GM23338 (cell line): ENCODE data around the gene CYP46A1. TPM values are rescaled to one million over a fixed set of nuclear protein-coding genes. Genes with fewer than 3 reads are reported as not detected.

Experiments
- ATAC-seq: fragments of 200-7000 bp; cut with Tn5 transposase; 3 replicates; pipeline ENCODE4 v1.9.1; 2020
- DNase-seq: peaks from one replicate; pipeline ENCODE4 v3.0.0-alpha.2; 2015; ENCODE audit warnings: low spot score
- H2AFZ ChIP-seq: fragments of 200-600 bp; sonication (generic); 2 replicates; pipeline ENCODE4 v1.8.0; 2016; ENCODE audit warnings: antibody characterized with exemption, mild to moderate bottlenecking, moderate library complexity
- H3F3A ChIP-seq: fragments of 200-600 bp; sonication (generic); replicated peaks from 2 replicates; pipeline ENCODE4 v1.8.0; 2017; ENCODE audit warnings: antibody characterized with exemption, mixed run types, low read depth
- H3K27ac ChIP-seq: fragments of 200-600 bp; sonication (generic); 2 replicates; pipeline ENCODE4 v1.6.1; 2016; ENCODE audit warnings: low read depth
- H3K27me3 ChIP-seq: fragments of 200-600 bp; sonication (generic); 2 replicates; pipeline ENCODE4 v1.8.0; 2016; ENCODE audit warnings: mild to moderate bottlenecking, mixed run types, moderate library complexity; ENCODE audit not compliant: insufficient read depth
- H3K36me3 ChIP-seq: fragments of 200-600 bp; sonication (generic); 2 replicates; pipeline ENCODE4 v1.8.0; 2016; ENCODE audit warnings: mild to moderate bottlenecking; ENCODE audit not compliant: insufficient read depth
- H3K4me1 ChIP-seq: fragments of 200-600 bp; sonication (generic); 2 replicates; pipeline ENCODE4 v1.8.0; 2016; ENCODE audit warnings: mild to moderate bottlenecking, moderate library complexity; ENCODE audit not compliant: insufficient read depth
- H3K4me2 ChIP-seq: fragments of 200-600 bp; sonication (generic); 2 replicates; pipeline ENCODE4 v1.7.1; 2017; ENCODE audit warnings: mixed run types
- H3K4me3 ChIP-seq: fragments of 200-600 bp; sonication (generic); 2 replicates; pipeline ENCODE4 v1.6.1; 2016; ENCODE audit warnings: mixed run types
- H3K79me2 ChIP-seq: fragments of 200-600 bp; sonication (generic); replicated peaks from 2 replicates; pipeline ENCODE4 v1.8.0; 2017; ENCODE audit warnings: mild to moderate bottlenecking; ENCODE audit not compliant: insufficient read depth
- H3K9me2 ChIP-seq: fragments of 200-600 bp; sonication (generic); 2 replicates; pipeline ENCODE4 v1.8.0; 2017; ENCODE audit not compliant: insufficient read depth
- H4K20me1 ChIP-seq: fragments of 200-600 bp; sonication (generic); replicated peaks from 2 replicates; pipeline ENCODE4 v1.8.0; 2017; ENCODE audit warnings: mild to moderate bottlenecking; ENCODE audit not compliant: insufficient read depth
- H3K27ac Mint-ChIP-seq: 2 replicates; pipeline ENCODE4 v1.8.0; 2020; ENCODE audit warnings: inconsistent platforms, mild to moderate bottlenecking, moderate library complexity, mixed read lengths
- H3K27me3 Mint-ChIP-seq: 3 replicates; pipeline ENCODE4 v1.8.0; 2022; ENCODE audit warnings: low read depth, mild to moderate bottlenecking, moderate library complexity, mixed read lengths, inconsistent platforms; ENCODE audit not compliant: insufficient read depth, poor library complexity
- H3K36me3 Mint-ChIP-seq: 3 replicates; pipeline ENCODE4 v1.8.0; 2021; ENCODE audit warnings: low read depth, mild to moderate bottlenecking, inconsistent platforms, moderate library complexity, mixed read lengths
- H3K4me1 Mint-ChIP-seq: 3 replicates; pipeline ENCODE4 v1.8.0; 2020; ENCODE audit warnings: mild to moderate bottlenecking, inconsistent platforms, mixed read lengths
- H3K4me3 Mint-ChIP-seq: 3 replicates; pipeline ENCODE4 v1.8.0; 2021; ENCODE audit warnings: moderate library complexity, mild to moderate bottlenecking, inconsistent platforms, mixed read lengths
- H3K9me3 Mint-ChIP-seq: 3 replicates; pipeline ENCODE4 v1.8.0; 2020; ENCODE audit warnings: moderate library complexity, mild to moderate bottlenecking, inconsistent platforms, mixed read lengths
- CREB1 ChIP-seq: fragments of 250-450 bp; sonication (Bioruptor Pico); IDR thresholded peaks from 2 replicates; pipeline ENCODE4 v1.5.0; 2020; ENCODE audit warnings: low read depth, mild to moderate bottlenecking, moderate library complexity
- EZH2 ChIP-seq: fragments of 200-600 bp; sonication (generic); IDR thresholded peaks from one replicate; pipeline ENCODE4 v1.8.0; 2017; ENCODE audit warnings: antibody characterized with exemption, mild to moderate bottlenecking, low read depth; ENCODE audit not compliant: unreplicated experiment
- EZH2phosphoT487 ChIP-seq: fragments of 200-600 bp; sonication (generic); IDR thresholded peaks from one replicate; pipeline ENCODE4 v1.8.1; 2018; ENCODE audit warnings: antibody characterized with exemption; ENCODE audit not compliant: unreplicated experiment
- JUNB ChIP-seq: IDR thresholded peaks from one replicate; pipeline ENCODE4 v1.6.1; 2016; ENCODE audit warnings: antibody characterized with exemption; ENCODE audit not compliant: unreplicated experiment
- POLR2AphosphoS5 ChIP-seq: IDR thresholded peaks from 2 replicates; pipeline ENCODE4 v1.6.1; 2016; ENCODE audit warnings: antibody characterized with exemption, low read depth
- STAT1 ChIP-seq: IDR thresholded peaks from one replicate; pipeline ENCODE4 v1.6.1; 2016; ENCODE audit warnings: antibody characterized with exemption; ENCODE audit not compliant: unreplicated experiment
- ZNF114 ChIP-seq: fragments of 250-450 bp; sonication (Bioruptor Pico); IDR thresholded peaks from 2 replicates; pipeline ENCODE4 v1.5.0; 2020; ENCODE audit warnings: mild to moderate bottlenecking, moderate library complexity
- ZNF331 ChIP-seq: fragments of 250-450 bp; sonication (Bioruptor Pico); IDR thresholded peaks from 2 replicates; pipeline ENCODE4 v1.5.0; 2020; ENCODE audit warnings: low read depth, mild to moderate bottlenecking, moderate library complexity
- polyA plus RNA-seq: library from polyadenylated mRNA; unstranded; fragments of >200 nt; fragmentation: Nextera tagmentation; extraction: Ambion mirVana; gene quantifications from 2 replicates; pipeline ENCODE4 v1.2.1, GENCODE V29; 2016
- total RNA-seq: library from RNA; depleted of rRNA; stranded (reverse); fragments of >200 nt; shearing (Covaris generic); gene quantifications from 2 replicates; pipeline ENCODE4 v1.2.3, GENCODE V29; 2014
- TF ChIP-seq, protein P1 (sequence below), 2 experiments: fragments of 200-600 bp in 1 of 2; sonication (generic) in 1 of 2; conservative IDR thresholded peaks; 2 replicates each; pipeline versions ENCODE4 v1.5.1 to v1.6.1; 2016 to 2017; ENCODE audit warnings: antibody characterized with exemption in 2 of 2, low read depth in 2 of 2, mild to moderate bottlenecking in 2 of 2, moderate library complexity in 1 of 2
- TF ChIP-seq, protein P2 (sequence below): IDR thresholded peaks from 2 replicates; pipeline ENCODE4 v1.6.1; 2016; ENCODE audit warnings: antibody characterized with exemption
- TF ChIP-seq, protein P3 (sequence below): fragments of 250-450 bp; sonication (Bioruptor Pico); IDR thresholded peaks from 2 replicates; pipeline ENCODE4 v1.5.0; 2020; ENCODE audit warnings: mild to moderate bottlenecking, moderate library complexity
- TF ChIP-seq, protein P4 (sequence below): IDR thresholded peaks from one replicate; pipeline ENCODE4 v1.6.1; 2018; ENCODE audit warnings: antibody characterized with exemption; ENCODE audit not compliant: unreplicated experiment

The CYP46A1 gene
- total and polyA plus RNA-seq, 2 experiments from 2014 or later = 0.59 to 0.66 TPM

DNA sequence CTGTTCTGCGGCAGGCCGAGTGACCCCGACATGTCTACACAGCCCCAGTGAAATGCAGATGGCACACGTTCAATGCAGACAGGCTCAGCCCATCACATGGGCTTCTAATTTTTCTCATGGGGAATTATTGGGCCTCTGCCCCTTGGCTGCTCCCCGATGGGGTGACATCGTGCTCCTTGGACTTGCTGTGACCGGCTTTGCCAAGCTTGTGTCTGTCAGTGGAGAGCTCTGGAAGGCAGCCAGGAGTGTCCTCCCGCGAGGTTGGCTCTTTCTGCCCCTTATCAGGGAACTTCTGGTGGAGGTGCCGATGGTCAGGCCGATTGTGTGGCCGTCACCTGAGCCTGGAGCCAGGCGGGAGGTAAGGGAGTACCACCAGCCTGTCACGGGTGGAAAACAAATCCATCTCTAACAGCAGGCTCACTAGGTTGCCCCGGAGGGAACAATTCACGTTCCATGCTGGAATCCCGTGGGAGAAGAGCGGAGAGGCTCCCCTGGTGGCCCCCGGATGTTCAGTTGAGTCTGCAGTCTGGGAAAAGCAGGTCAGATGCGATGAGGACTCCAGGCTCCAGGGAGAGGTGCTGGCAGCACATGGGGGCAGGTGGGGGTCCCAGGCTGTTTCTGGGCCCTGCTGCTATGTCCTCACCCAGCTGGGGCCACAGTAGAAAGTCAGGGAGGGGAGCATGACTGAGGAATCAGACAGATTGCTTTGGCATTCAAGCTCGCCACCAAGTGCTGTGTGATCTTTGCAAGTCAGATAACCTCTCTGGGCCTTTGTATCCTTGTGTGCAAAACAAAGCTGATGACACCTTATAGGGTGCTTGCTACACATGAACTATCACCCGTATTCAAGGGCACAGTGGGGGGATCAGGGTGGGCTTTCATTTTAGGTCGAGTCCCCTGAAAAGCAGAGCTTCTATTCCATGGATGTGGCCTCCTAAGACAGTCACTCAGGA, 65.9 kb downstream of the CYP46A1 start:
- no peak for ATAC-seq

More for the DNA sequence above, 65.9 kb downstream of the CYP46A1 start:
- no peak overlapping the region for H3K4me2 ChIP-seq
- no peak overlapping the region for H3K27ac ChIP-seq
- Mint-ChIP-seq H3K36me3 (no peaks in the 10 kb centered on the region), H3K4me1 (peaks cover 27% of the 10 kb centered on the region), H3K27me3 (peaks cover 14% of the 10 kb centered on the region), H3K27ac (no peak overlapping the region), H3K9me3 (no peaks in the 10 kb centered on the region), H3K4me3 (no peak overlapping the region)
- H3K4me1 ChIP-seq = peaks cover 14% of the 10 kb centered on the region
- no peaks in the 10 kb centered on the region for H4K20me1 ChIP-seq
- no peaks in the 10 kb centered on the region for H3K79me2 ChIP-seq
- no peaks in the 10 kb centered on the region for H3K27me3 ChIP-seq
- no peak for DNase-seq
- no peaks in the 10 kb centered on the region for H3F3A ChIP-seq
- H2AFZ ChIP-seq = no peak overlapping the region
- H3K36me3 ChIP-seq = no peaks in the 10 kb centered on the region
- H3K4me3 ChIP-seq = no peak overlapping the region
- TF ChIP-seq CREB1 (CRISPR knock-in tag) (no peak), STAT1 (no peak), EZH2phosphoT487 (no peak), ZNF331 (CRISPR knock-in tag) (no peak), EZH2 (no peak), JUNB (no peak), POLR2AphosphoS5 (no peak), ZNF114 (no peak)
- TF ChIP-seq, protein P1, sequence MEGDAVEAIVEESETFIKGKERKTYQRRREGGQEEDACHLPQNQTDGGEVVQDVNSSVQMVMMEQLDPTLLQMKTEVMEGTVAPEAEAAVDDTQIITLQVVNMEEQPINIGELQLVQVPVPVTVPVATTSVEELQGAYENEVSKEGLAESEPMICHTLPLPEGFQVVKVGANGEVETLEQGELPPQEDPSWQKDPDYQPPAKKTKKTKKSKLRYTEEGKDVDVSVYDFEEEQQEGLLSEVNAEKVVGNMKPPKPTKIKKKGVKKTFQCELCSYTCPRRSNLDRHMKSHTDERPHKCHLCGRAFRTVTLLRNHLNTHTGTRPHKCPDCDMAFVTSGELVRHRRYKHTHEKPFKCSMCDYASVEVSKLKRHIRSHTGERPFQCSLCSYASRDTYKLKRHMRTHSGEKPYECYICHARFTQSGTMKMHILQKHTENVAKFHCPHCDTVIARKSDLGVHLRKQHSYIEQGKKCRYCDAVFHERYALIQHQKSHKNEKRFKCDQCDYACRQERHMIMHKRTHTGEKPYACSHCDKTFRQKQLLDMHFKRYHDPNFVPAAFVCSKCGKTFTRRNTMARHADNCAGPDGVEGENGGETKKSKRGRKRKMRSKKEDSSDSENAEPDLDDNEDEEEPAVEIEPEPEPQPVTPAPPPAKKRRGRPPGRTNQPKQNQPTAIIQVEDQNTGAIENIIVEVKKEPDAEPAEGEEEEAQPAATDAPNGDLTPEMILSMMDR (conservative IDR thresholded peaks at IDR 0.05; ENCODE audit: low read depth in 2 of 2) = no peak
- TF ChIP-seq, protein P2, sequence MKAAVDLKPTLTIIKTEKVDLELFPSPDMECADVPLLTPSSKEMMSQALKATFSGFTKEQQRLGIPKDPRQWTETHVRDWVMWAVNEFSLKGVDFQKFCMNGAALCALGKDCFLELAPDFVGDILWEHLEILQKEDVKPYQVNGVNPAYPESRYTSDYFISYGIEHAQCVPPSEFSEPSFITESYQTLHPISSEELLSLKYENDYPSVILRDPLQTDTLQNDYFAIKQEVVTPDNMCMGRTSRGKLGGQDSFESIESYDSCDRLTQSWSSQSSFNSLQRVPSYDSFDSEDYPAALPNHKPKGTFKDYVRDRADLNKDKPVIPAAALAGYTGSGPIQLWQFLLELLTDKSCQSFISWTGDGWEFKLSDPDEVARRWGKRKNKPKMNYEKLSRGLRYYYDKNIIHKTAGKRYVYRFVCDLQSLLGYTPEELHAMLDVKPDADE = no peak
- TF ChIP-seq, protein P3, sequence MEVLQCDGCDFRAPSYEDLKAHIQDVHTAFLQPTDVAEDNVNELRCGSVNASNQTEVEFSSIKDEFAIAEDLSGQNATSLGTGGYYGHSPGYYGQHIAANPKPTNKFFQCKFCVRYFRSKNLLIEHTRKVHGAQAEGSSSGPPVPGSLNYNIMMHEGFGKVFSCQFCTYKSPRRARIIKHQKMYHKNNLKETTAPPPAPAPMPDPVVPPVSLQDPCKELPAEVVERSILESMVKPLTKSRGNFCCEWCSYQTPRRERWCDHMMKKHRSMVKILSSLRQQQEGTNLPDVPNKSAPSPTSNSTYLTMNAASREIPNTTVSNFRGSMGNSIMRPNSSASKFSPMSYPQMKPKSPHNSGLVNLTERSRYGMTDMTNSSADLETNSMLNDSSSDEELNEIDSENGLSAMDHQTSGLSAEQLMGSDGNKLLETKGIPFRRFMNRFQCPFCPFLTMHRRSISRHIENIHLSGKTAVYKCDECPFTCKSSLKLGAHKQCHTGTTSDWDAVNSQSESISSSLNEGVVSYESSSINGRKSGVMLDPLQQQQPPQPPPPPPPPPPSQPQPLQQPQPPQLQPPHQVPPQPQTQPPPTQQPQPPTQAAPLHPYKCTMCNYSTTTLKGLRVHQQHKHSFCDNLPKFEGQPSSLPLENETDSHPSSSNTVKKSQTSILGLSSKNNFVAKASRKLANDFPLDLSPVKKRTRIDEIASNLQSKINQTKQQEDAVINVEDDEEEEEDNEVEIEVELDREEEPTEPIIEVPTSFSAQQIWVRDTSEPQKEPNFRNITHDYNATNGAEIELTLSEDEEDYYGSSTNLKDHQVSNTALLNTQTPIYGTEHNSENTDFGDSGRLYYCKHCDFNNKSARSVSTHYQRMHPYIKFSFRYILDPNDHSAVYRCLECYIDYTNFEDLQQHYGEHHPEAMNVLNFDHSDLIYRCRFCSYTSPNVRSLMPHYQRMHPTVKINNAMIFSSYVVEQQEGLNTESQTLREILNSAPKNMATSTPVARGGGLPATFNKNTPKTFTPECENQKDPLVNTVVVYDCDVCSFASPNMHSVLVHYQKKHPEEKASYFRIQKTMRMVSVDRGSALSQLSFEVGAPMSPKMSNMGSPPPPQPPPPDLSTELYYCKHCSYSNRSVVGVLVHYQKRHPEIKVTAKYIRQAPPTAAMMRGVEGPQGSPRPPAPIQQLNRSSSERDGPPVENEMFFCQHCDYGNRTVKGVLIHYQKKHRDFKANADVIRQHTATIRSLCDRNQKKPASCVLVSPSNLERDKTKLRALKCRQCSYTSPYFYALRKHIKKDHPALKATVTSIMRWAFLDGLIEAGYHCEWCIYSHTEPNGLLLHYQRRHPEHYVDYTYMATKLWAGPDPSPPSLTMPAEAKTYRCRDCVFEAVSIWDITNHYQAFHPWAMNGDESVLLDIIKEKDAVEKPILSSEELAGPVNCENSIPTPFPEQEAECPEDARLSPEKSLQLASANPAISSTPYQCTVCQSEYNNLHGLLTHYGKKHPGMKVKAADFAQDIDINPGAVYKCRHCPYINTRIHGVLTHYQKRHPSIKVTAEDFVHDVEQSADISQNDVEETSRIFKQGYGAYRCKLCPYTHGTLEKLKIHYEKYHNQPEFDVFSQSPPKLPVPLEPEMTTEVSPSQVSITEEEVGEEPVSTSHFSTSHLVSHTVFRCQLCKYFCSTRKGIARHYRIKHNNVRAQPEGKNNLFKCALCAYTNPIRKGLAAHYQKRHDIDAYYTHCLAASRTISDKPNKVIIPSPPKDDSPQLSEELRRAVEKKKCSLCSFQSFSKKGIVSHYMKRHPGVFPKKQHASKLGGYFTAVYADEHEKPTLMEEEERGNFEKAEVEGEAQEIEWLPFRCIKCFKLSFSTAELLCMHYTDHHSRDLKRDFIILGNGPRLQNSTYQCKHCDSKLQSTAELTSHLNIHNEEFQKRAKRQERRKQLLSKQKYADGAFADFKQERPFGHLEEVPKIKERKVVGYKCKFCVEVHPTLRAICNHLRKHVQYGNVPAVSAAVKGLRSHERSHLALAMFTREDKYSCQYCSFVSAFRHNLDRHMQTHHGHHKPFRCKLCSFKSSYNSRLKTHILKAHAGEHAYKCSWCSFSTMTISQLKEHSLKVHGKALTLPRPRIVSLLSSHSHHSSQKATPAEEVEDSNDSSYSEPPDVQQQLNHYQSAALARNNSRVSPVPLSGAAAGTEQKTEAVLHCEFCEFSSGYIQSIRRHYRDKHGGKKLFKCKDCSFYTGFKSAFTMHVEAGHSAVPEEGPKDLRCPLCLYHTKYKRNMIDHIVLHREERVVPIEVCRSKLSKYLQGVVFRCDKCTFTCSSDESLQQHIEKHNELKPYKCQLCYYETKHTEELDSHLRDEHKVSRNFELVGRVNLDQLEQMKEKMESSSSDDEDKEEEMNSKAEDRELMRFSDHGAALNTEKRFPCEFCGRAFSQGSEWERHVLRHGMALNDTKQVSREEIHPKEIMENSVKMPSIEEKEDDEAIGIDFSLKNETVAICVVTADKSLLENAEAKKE (CRISPR knock-in tag) = no peak
- TF ChIP-seq, protein P4, sequence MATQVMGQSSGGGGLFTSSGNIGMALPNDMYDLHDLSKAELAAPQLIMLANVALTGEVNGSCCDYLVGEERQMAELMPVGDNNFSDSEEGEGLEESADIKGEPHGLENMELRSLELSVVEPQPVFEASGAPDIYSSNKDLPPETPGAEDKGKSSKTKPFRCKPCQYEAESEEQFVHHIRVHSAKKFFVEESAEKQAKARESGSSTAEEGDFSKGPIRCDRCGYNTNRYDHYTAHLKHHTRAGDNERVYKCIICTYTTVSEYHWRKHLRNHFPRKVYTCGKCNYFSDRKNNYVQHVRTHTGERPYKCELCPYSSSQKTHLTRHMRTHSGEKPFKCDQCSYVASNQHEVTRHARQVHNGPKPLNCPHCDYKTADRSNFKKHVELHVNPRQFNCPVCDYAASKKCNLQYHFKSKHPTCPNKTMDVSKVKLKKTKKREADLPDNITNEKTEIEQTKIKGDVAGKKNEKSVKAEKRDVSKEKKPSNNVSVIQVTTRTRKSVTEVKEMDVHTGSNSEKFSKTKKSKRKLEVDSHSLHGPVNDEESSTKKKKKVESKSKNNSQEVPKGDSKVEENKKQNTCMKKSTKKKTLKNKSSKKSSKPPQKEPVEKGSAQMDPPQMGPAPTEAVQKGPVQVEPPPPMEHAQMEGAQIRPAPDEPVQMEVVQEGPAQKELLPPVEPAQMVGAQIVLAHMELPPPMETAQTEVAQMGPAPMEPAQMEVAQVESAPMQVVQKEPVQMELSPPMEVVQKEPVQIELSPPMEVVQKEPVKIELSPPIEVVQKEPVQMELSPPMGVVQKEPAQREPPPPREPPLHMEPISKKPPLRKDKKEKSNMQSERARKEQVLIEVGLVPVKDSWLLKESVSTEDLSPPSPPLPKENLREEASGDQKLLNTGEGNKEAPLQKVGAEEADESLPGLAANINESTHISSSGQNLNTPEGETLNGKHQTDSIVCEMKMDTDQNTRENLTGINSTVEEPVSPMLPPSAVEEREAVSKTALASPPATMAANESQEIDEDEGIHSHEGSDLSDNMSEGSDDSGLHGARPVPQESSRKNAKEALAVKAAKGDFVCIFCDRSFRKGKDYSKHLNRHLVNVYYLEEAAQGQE = no peak
- no peaks in the 10 kb centered on the region for H3K9me2 ChIP-seq
